K562 (cell line): ENCODE results near the gene TRMT112. TPM values are rescaled to one million over a fixed set of nuclear protein-coding genes. Genes with fewer than 3 reads are reported as not detected.

ENCODE experiments used
- ARNT ChIP-seq, 2 experiments: fragments of 450-650 bp; IDR thresholded peaks; 2 replicates each; pipeline ENCODE4 v1.6.1; 2016; ENCODE audit warnings: mild to moderate bottlenecking in 1 of 2
- CBFB ChIP-seq: sonication (generic); formaldehyde crosslinking; IDR thresholded peaks from 2 replicates; pipeline ENCODE4 v1.4.0; 2020; ENCODE audit warnings: mild to moderate bottlenecking, missing genetic modification reagents
- ELF4 ChIP-seq: fragments of 450-650 bp; formaldehyde crosslinking; IDR thresholded peaks from 2 replicates; pipeline ENCODE4 v1.4.0; 2022; ENCODE audit warnings: missing genetic modification characterization
- HNRNPH1 ChIP-seq: fragments of 200-400 bp; formaldehyde crosslinking; optimal IDR thresholded peaks from 2 replicates; pipeline ENCODE3; 2017; ENCODE audit warnings: low read depth, mild to moderate bottlenecking, low read length, moderate library complexity
- LARP7 ChIP-seq: fragments of 450-650 bp; IDR thresholded peaks from 2 replicates; pipeline ENCODE4 v1.6.1; 2016
- LEF1 ChIP-seq: fragments of 450-650 bp; IDR thresholded peaks from 2 replicates; pipeline ENCODE4 v1.6.1; 2016; ENCODE audit warnings: mild to moderate bottlenecking
- RBBP5 ChIP-seq: fragments of 200-600 bp; sonication (generic); IDR thresholded peaks from 2 replicates; pipeline ENCODE4 v1.6.1; 2012; ENCODE audit warnings: borderline replicate concordance, mild to moderate bottlenecking, low read length, control low read depth, inconsistent platforms; ENCODE audit not compliant: insufficient read depth, poor library complexity, severe bottlenecking
- SMAD3 ChIP-seq: fragments of 450-650 bp; formaldehyde crosslinking; conservative IDR thresholded peaks from 2 replicates; pipeline ENCODE4 v1.4.0; 2020; ENCODE audit warnings: mild to moderate bottlenecking
- SOX6 ChIP-seq: fragments of 450-650 bp; IDR thresholded peaks from 2 replicates; pipeline ENCODE4 v1.6.1; 2014; ENCODE audit warnings: mild to moderate bottlenecking
- TFAM ChIP-seq: fragments of 250-450 bp; sonication (Bioruptor Pico); conservative IDR thresholded peaks from 2 replicates; pipeline ENCODE4 v1.5.0; 2021; ENCODE audit warnings: mild to moderate bottlenecking, moderate library complexity
- TRIM24 ChIP-seq, 2 experiments: fragments of 450-650 bp; IDR thresholded peaks; 2 replicates each; pipeline ENCODE4 v1.6.1; 2016
- ZNF232 ChIP-seq: sonication (generic); formaldehyde crosslinking; IDR thresholded peaks from 2 replicates; pipeline ENCODE4 v1.8.0; 2022; ENCODE audit warnings: mild to moderate bottlenecking, missing genetic modification reagents
- ZNF436 ChIP-seq: fragments of 250-450, 450-650 bp; sonication (Bioruptor Pico); formaldehyde crosslinking; IDR thresholded peaks from 2 replicates; pipeline ENCODE4 v1.7.0; 2020; ENCODE audit warnings: mild to moderate bottlenecking
- ZZZ3 ChIP-seq: fragments of 450-650 bp; IDR thresholded peaks from 2 replicates; pipeline ENCODE4 v1.6.1; 2016; ENCODE audit warnings: antibody characterized with exemption, mild to moderate bottlenecking, moderate library complexity
- polyA plus RNA-seq, 8 experiments: library from polyadenylated mRNA; depleted of rRNA in 4 of 8; stranded (reverse) in 5 of 8; unstranded in 3 of 8; fragments of >200 nt; fragmentation: Nextera tagmentation in 2 of 8; fragmentation: Illumina TruSeq in 1 of 8; extraction: Ambion mirVana in 2 of 8; extraction: Trizol in 1 of 8; gene quantifications; 2 replicates each; pipeline versions ENCODE4 v1.2.1 to v1.2.3, GENCODE V29; 2011 to 2014; ENCODE audit warnings: inconsistent platforms in 1 of 8, missing spikeins in 1 of 8
- total RNA-seq, 7 experiments: library from RNA; depleted of rRNA in 6 of 7; stranded (reverse); fragments of >200 nt in 6 of 7; fragmentation: Illumina TruSeq in 2 of 7; extraction: Trizol in 2 of 7; gene quantifications; 2 replicates each; pipeline versions ENCODE4 v1.2.1 to v1.2.3, GENCODE V29; 2011 to 2021; ENCODE audit warnings: low replicate concordance in 1 of 7
- TF ChIP-seq, protein P1 (sequence below): fragments of 450-650 bp; formaldehyde crosslinking; IDR thresholded peaks from 2 replicates; pipeline ENCODE4 v1.4.0; 2020; ENCODE audit warnings: mild to moderate bottlenecking, moderate library complexity
- TF ChIP-seq, protein P2 (sequence below): fragments of 200-800 bp; sonication (Bioruptor generic); IDR thresholded peaks from 2 replicates; pipeline ENCODE4 v1.6.1; 2016; ENCODE audit warnings: missing genetic modification characterization, missing compliant biosample characterization
- TF ChIP-seq, protein P3 (sequence below): sonication (generic); formaldehyde crosslinking; IDR thresholded peaks from 2 replicates; pipeline ENCODE4 v1.8.0; 2022; ENCODE audit warnings: missing genetic modification reagents, mild to moderate bottlenecking, moderate library complexity, borderline replicate concordance
- TF ChIP-seq, protein P4 (sequence below): IDR thresholded peaks from 2 replicates; pipeline ENCODE4 v1.6.1; 2011; ENCODE audit warnings: borderline replicate concordance, low read depth, mild to moderate bottlenecking, moderate library complexity, low read length; ENCODE audit not compliant: insufficient read depth, poor library complexity, severe bottlenecking

TRMT112 gene
- total and polyA plus RNA-seq, 9 of the 15 experiments (the other 6 are each of a cell fraction or from before 2014, with no cell fraction given): 162 to 444 (median 300) TPM

DNA sequence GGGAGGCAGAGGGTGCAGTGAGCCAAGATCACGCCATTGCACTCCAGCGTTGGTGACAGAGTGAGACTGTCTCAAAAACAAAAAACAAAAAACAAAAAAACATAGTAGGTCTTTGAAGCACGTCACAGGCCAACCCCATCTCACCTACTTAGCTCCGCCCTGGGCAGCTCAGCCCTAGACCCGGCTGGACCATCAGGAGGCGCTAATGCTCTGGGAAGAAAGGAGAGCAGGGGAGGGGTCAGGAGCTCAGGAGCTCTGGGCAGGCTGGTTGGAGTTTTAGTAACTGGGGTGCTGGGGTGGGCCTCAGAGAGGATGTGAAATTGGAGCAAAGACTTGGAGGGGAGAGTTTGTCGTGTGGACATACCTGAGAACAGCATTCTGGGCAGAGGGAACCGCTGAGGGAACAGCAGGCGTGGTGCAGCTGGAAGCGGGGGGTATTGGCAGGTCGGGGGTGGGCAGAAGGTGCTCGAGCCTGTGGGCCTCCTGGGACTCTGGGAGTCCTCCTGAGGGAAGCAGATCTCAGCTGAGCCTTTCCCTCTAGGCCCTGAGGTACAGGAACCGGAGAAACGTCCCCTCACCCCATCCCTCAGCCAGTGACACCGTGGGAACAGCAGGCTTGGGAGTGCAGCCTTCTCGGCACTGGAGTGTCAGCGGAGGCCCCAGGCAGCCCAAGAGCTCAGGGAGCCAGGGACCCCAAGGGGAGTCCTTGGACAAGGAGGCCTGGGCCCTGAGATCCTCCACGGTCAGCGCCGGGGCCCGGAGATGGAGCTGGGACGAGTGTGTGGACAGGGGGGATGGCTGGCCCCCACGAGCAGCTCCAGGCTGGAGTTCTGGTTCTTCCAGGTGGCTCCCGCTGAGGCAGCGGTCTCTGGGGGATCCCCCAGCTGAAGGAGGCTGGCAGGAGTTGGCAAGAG is 39.4 kb upstream of the TRMT112 start (continued):
- TF ChIP-seq, protein P1, sequence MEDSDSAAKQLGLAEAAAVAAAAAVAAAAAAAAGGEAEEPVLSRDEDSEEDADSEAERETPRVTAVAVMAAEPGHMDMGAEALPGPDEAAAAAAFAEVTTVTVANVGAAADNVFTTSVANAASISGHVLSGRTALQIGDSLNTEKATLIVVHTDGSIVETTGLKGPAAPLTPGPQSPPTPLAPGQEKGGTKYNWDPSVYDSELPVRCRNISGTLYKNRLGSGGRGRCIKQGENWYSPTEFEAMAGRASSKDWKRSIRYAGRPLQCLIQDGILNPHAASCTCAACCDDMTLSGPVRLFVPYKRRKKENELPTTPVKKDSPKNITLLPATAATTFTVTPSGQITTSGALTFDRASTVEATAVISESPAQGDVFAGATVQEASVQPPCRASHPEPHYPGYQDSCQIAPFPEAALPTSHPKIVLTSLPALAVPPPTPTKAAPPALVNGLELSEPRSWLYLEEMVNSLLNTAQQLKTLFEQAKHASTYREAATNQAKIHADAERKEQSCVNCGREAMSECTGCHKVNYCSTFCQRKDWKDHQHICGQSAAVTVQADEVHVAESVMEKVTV (CRISPR knock-in tag): peak; percentile 79
- TF ChIP-seq CBFB (CRISPR knock-in tag) (no peak), ZNF436 (CRISPR knock-in tag) (no peak), TRIM24 (IDR thresholded peaks at IDR 0.05) (no peak), SMAD3 (CRISPR knock-in tag) (no peak), HNRNPH1 (no peak), SOX6 (0 out of 2 replicates have a peak, but pooled peaks have one; percentile 14), TFAM (CRISPR knock-in tag) (no peak), LEF1 (no peak), ARNT (IDR thresholded peaks at IDR 0.05) (0 out of 4 replicates have a peak, but pooled peaks of 1 of the 2 experiments have one; percentile 56), LARP7 (no peak), ZZZ3 (no peak), RBBP5 (no peak), ZNF232 (CRISPR knock-in tag) (no peak), ELF4 (CRISPR knock-in tag) (no peak)
- TF ChIP-seq, protein P2, sequence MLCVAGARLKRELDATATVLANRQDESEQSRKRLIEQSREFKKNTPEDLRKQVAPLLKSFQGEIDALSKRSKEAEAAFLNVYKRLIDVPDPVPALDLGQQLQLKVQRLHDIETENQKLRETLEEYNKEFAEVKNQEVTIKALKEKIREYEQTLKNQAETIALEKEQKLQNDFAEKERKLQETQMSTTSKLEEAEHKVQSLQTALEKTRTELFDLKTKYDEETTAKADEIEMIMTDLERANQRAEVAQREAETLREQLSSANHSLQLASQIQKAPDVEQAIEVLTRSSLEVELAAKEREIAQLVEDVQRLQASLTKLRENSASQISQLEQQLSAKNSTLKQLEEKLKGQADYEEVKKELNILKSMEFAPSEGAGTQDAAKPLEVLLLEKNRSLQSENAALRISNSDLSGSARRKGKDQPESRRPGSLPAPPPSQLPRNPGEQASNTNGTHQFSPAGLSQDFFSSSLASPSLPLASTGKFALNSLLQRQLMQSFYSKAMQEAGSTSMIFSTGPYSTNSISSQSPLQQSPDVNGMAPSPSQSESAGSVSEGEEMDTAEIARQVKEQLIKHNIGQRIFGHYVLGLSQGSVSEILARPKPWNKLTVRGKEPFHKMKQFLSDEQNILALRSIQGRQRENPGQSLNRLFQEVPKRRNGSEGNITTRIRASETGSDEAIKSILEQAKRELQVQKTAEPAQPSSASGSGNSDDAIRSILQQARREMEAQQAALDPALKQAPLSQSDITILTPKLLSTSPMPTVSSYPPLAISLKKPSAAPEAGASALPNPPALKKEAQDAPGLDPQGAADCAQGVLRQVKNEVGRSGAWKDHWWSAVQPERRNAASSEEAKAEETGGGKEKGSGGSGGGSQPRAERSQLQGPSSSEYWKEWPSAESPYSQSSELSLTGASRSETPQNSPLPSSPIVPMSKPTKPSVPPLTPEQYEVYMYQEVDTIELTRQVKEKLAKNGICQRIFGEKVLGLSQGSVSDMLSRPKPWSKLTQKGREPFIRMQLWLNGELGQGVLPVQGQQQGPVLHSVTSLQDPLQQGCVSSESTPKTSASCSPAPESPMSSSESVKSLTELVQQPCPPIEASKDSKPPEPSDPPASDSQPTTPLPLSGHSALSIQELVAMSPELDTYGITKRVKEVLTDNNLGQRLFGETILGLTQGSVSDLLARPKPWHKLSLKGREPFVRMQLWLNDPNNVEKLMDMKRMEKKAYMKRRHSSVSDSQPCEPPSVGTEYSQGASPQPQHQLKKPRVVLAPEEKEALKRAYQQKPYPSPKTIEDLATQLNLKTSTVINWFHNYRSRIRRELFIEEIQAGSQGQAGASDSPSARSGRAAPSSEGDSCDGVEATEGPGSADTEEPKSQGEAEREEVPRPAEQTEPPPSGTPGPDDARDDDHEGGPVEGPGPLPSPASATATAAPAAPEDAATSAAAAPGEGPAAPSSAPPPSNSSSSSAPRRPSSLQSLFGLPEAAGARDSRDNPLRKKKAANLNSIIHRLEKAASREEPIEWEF: no peak
- TF ChIP-seq, protein P3, sequence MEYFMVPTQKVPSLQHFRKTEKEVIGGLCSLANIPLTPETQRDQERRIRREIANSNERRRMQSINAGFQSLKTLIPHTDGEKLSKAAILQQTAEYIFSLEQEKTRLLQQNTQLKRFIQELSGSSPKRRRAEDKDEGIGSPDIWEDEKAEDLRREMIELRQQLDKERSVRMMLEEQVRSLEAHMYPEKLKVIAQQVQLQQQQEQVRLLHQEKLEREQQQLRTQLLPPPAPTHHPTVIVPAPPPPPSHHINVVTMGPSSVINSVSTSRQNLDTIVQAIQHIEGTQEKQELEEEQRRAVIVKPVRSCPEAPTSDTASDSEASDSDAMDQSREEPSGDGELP: peak; percentile 66; the same call in 1 of the 2 replicates
- TF ChIP-seq, protein P4, sequence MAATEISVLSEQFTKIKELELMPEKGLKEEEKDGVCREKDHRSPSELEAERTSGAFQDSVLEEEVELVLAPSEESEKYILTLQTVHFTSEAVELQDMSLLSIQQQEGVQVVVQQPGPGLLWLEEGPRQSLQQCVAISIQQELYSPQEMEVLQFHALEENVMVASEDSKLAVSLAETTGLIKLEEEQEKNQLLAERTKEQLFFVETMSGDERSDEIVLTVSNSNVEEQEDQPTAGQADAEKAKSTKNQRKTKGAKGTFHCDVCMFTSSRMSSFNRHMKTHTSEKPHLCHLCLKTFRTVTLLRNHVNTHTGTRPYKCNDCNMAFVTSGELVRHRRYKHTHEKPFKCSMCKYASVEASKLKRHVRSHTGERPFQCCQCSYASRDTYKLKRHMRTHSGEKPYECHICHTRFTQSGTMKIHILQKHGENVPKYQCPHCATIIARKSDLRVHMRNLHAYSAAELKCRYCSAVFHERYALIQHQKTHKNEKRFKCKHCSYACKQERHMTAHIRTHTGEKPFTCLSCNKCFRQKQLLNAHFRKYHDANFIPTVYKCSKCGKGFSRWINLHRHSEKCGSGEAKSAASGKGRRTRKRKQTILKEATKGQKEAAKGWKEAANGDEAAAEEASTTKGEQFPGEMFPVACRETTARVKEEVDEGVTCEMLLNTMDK: peak; percentile 91
